ENCODE results near the gene SCNN1B. TPM values are rescaled to one million over a fixed set of nuclear protein-coding genes. Genes with fewer than 3 reads are reported as not detected.

The SCNN1B gene
- total and polyA plus RNA-seq, 2 of the 13 experiments (the other 11 are each of a cell fraction or from before 2014, with no cell fraction given) = not detected

GRCh38 chr16:23420011-23420410 lies 117.9 kb downstream of the SCNN1B start:
- H3K79me2 ChIP-seq (ENCODE audit: insufficient read depth, low read length) = no peaks in the 10 kb centered on the region
- H3K9me3 ChIP-seq (ENCODE audit: low read length) = no peaks in the 10 kb centered on the region
- ChIA-PET CTCF (ENCODE audit: low intra/inter-chr PET ratio, low total read pairs) (no interaction called here), POLR2A (no interaction called here)
- intact Hi-C loops (cut with micrococcal nuclease; ENCODE audit: unreplicated experiment) = no loop called here
- H3K36me3 ChIP-seq (replicated peaks in 1 of 2; ENCODE audit: control insufficient read depth in 1 of 2, insufficient read depth in 2 of 2, low read length in 2 of 2) = peaks cover 9 to 33% of the 10 kb centered on the region in 2 experiments; a peak in 4 of 5 replicates
- FAIRE-seq (no peak), DNase-seq (ENCODE audit: low spot score) (no peak), ATAC-seq (no peak)
- no peaks in the 10 kb centered on the region for H4K20me1 ChIP-seq (ENCODE audit: insufficient read depth, low read length)
- BruUV-seq (replicated peaks) = no TSS peak
- 97% methylated on average over 5 of the region's 5 CpGs for WGBS (ENCODE audit: low lambda C conversion rate)
- H3K4me3 ChIP-seq (replicated peaks in 1 of 3; ENCODE audit: insufficient read depth in 1 of 3, low read depth in 2 of 3, low read length in 3 of 3) = no peak overlapping the region
- no peak overlapping the region for H2AFZ ChIP-seq (ENCODE audit: low read length)
- no peak overlapping the region for H3K4me2 ChIP-seq (ENCODE audit: low read depth, low read length)
- peaks cover 9% of the 10 kb centered on the region for H3K4me1 ChIP-seq (ENCODE audit: insufficient read depth, low read length)
- no peak overlapping the region for H3K9ac ChIP-seq (ENCODE audit: insufficient read depth, low read depth, low read length)
- no peak overlapping the region for H3K27ac ChIP-seq (ENCODE audit: extremely low read length, insufficient read depth, low read length)
- in situ Hi-C loops (cut with HindIII; ENCODE audit: extremely low pct_ligation_motif_present, low pct_unique_long_range_greater_than_20kb) = no loop called here
- H3K27me3 ChIP-seq (ENCODE audit: control insufficient read depth in 1 of 2, insufficient read depth in 2 of 2, low read length in 2 of 2) = no peaks in the 10 kb centered on the region
- TF ChIP-seq, protein P1, sequence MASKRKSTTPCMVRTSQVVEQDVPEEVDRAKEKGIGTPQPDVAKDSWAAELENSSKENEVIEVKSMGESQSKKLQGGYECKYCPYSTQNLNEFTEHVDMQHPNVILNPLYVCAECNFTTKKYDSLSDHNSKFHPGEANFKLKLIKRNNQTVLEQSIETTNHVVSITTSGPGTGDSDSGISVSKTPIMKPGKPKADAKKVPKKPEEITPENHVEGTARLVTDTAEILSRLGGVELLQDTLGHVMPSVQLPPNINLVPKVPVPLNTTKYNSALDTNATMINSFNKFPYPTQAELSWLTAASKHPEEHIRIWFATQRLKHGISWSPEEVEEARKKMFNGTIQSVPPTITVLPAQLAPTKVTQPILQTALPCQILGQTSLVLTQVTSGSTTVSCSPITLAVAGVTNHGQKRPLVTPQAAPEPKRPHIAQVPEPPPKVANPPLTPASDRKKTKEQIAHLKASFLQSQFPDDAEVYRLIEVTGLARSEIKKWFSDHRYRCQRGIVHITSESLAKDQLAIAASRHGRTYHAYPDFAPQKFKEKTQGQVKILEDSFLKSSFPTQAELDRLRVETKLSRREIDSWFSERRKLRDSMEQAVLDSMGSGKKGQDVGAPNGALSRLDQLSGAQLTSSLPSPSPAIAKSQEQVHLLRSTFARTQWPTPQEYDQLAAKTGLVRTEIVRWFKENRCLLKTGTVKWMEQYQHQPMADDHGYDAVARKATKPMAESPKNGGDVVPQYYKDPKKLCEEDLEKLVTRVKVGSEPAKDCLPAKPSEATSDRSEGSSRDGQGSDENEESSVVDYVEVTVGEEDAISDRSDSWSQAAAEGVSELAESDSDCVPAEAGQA (IDR thresholded peaks at IDR 0.05; ENCODE audit: low read depth) = no peak
- TF ChIP-seq, protein P1 (CRISPR knock-in tag; IDR thresholded peaks at IDR 0.05; ENCODE audit: borderline replicate concordance) = no peak
- TF ChIP-seq, protein P2, sequence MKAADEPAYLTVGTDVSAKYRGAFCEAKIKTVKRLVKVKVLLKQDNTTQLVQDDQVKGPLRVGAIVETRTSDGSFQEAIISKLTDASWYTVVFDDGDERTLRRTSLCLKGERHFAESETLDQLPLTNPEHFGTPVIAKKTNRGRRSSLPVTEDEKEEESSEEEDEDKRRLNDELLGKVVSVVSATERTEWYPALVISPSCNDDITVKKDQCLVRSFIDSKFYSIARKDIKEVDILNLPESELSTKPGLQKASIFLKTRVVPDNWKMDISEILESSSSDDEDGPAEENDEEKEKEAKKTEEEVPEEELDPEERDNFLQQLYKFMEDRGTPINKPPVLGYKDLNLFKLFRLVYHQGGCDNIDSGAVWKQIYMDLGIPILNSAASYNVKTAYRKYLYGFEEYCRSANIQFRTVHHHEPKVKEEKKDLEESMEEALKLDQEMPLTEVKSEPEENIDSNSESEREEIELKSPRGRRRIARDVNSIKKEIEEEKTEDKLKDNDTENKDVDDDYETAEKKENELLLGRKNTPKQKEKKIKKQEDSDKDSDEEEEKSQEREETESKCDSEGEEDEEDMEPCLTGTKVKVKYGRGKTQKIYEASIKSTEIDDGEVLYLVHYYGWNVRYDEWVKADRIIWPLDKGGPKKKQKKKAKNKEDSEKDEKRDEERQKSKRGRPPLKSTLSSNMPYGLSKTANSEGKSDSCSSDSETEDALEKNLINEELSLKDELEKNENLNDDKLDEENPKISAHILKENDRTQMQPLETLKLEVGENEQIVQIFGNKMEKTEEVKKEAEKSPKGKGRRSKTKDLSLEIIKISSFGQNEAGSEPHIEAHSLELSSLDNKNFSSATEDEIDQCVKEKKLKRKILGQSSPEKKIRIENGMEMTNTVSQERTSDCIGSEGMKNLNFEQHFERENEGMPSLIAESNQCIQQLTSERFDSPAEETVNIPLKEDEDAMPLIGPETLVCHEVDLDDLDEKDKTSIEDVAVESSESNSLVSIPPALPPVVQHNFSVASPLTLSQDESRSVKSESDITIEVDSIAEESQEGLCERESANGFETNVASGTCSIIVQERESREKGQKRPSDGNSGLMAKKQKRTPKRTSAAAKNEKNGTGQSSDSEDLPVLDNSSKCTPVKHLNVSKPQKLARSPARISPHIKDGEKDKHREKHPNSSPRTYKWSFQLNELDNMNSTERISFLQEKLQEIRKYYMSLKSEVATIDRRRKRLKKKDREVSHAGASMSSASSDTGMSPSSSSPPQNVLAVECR (CRISPR knock-in tag; IDR thresholded peaks at IDR 0.05; ENCODE audit: borderline replicate concordance) = no peak
- TF ChIP-seq FLYWCH1 (CRISPR knock-in tag; IDR thresholded peaks at IDR 0.05) = no peak
- no peak for TF ChIP-seq ZNF704 (CRISPR knock-in tag; IDR thresholded peaks at IDR 0.05; ENCODE audit: borderline replicate concordance)
- TF ChIP-seq KLF16 (CRISPR knock-in tag; IDR thresholded peaks at IDR 0.05) = no peak
- TF ChIP-seq HDAC2 (CRISPR knock-in tag; IDR thresholded peaks at IDR 0.05) = no peak
- TF ChIP-seq ZNF367 (CRISPR knock-in tag; IDR thresholded peaks at IDR 0.05; ENCODE audit: borderline replicate concordance) = no peak
- TF ChIP-seq ZFX (CRISPR knock-in tag; IDR thresholded peaks at IDR 0.05; ENCODE audit: low read depth) = no peak
- no peak for TF ChIP-seq ESRRA (CRISPR knock-in tag; IDR thresholded peaks at IDR 0.05; ENCODE audit: low read depth)
- no peak for TF ChIP-seq ZNF709 (CRISPR knock-in tag; IDR thresholded peaks at IDR 0.05)
- TF ChIP-seq KDM5B (CRISPR knock-in tag; IDR thresholded peaks at IDR 0.05; ENCODE audit: borderline replicate concordance) = no peak
- no peak for TF ChIP-seq MTA1 (CRISPR knock-in tag; IDR thresholded peaks at IDR 0.05; ENCODE audit: borderline replicate concordance)

Data from HepG2 (cell line).